ENCODE measurements around the gene PDXDC1. TPM values are rescaled to one million over a fixed set of nuclear protein-coding genes. Genes with fewer than 3 reads are reported as not detected.
"Not testable (repeated sequence)": the region's sequence is repeated elsewhere in the genome, so short reads cannot be mapped to it uniquely, and the experiment has no call there.

Gene PDXDC1
- total RNA-seq, 1 donor from 2014 or later = 69.1 TPM

DNA sequence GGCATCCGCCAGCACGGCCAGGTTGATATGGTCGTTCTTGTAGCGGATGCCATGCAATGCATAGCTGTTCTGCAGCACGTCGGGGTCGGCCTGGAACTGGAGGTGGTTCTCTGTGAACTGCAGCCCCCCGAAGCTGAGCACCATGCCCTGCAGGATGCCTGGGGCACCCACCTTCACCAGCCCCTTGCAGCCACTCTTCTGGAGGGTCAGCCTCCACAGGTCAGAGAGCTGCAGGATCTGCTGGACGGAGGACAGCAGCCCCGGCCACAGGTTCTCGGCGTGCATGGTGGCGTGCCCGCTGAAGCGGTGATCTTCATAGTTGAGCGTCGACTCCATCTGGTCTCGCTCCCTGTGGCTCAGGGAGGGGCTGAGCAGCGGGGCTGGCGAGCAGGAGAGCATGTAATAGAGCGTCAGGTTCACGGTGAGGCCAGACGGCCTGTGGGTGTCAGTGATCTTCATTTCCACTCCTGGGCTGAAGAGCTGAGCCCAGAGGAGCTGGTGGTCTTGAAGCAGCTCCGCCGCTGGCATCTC, 13.9 kb downstream of the PDXDC1 start:
- H4K20me1 ChIP-seq (ENCODE audit: low read depth); H3K4me1 ChIP-seq; DNase-seq (ENCODE audit: low spot score); H2AFZ ChIP-seq (replicated peaks); H3K4me2 ChIP-seq; H3K4me3 Mint-ChIP-seq; H3K9ac ChIP-seq; H3K36me3 ChIP-seq; H3K27ac Mint-ChIP-seq; H3K9me3 ChIP-seq (ENCODE audit: low read depth); H3K4me3 ChIP-seq; H3K4me1 Mint-ChIP-seq; H3K27me3 ChIP-seq; H3F3A ChIP-seq (ENCODE audit: low read depth); H3K27ac ChIP-seq: not testable (repeated sequence)
- Mint-ChIP-seq H3K36me3 (peaks cover 29% of the 10 kb centered on the region), H3K9me3 (peaks cover 18% of the 10 kb centered on the region), H3K27me3 (ENCODE audit: insufficient read depth, low read depth) (peaks cover 11% of the 10 kb centered on the region)
- H3K79me2 ChIP-seq (ENCODE audit: low read depth) = peaks cover 62% of the 10 kb centered on the region

DNA sequence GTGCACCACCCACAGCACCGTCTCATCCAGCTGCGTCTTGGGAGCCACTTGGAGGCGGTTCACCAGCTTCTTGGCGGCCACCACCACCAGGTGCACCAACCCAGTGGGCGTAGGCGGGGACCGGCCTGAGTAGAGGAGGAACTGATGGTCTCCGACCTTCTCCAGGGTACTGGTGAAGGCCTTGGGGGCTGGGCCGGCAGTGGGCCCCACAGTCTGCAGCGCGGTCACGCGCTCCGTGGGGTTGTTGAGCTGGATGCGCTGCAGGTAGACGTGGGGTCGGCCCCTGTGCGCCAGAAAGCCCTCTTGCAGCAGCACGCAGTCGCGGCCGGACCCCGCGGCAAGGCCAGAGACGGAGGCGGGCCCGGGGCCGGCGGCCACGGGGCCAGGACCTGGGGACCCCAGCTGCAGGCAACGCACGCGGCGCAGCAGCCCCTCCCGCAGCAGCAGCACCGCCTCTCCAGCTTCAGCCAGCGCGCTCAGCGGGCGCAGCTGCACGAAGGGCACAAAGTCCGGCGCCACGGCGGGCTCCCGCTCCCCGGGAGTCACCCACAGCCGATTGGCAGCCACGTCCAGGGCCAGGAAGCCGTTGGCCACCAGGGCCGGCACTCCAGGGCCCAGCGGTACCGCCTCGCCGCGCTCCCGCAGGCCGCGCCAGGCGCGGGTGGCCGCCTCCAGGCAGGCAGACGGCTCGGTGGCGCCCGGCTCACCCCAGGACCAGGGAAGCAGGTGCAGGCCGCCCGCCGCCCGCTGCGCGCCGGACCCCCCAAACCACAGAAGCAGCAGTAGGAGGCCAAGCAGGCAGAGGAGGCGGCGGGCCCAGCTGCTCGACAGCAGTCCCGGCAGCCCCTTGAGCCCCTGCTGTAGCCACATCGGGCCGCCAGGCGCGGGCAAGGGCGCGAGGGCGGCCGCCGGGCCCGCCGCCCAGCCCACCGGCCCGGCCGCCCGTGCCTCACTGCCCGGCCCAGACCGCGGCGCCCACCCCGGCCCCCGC, 14.8 kb downstream of the PDXDC1 start:
- H3K4me2 ChIP-seq; H3K27ac ChIP-seq; H4K20me1 ChIP-seq (ENCODE audit: low read depth); DNase-seq (ENCODE audit: low spot score); H3K27me3 Mint-ChIP-seq (ENCODE audit: insufficient read depth, low read depth); H3K27ac Mint-ChIP-seq; H3K36me3 ChIP-seq; H3K4me1 ChIP-seq; H3F3A ChIP-seq (ENCODE audit: low read depth); H3K27me3 ChIP-seq; H2AFZ ChIP-seq (replicated peaks); H3K4me3 Mint-ChIP-seq; H3K9me3 ChIP-seq (ENCODE audit: low read depth); H3K9ac ChIP-seq; H3K4me3 ChIP-seq; H3K4me1 Mint-ChIP-seq: not testable (repeated sequence)
- peaks cover 68% of the 10 kb centered on the region for H3K79me2 ChIP-seq (ENCODE audit: low read depth)
- H3K9me3 Mint-ChIP-seq = peaks cover 26% of the 10 kb centered on the region
- peaks cover 31% of the 10 kb centered on the region for H3K36me3 Mint-ChIP-seq

DNA sequence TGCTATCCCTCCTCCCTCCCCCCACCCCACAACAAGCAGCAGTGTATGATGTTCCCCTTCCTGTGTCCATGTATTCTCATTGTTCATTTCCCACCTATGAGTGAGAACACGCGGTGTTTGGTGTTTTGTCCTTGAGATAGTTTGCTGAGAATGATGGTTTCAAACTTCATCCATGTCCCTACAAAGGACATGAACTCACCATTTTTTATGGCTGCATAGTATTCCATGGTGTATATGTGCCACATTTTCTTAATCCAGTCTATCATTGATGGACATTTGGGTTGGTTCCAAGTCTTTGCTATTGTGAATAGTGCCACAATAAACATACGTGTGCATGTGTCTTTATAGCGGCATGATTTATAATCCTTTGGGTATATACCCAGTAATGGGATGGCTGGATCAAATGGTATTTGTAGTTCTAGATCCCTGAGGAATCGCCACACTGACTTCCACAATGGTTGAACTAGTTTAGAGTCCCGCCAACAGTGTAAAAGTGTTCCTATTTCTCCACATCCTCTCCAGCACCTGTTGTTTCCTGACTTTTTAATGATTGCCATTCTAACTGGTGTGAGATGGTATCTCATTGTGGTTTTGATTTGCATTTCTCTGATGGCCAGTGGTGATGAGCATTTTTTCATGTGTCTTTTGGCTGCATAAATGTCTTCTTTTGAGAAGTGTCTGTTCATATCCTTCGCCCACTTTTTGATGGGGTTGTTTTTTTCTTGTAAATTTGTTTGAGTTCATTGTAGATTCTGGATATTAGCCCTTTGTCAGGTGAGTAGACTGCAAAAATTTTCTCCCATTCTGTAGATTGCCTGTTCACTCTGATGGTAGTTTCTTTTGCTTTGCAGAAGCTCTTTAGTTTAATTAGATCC, 18.7 kb downstream of the PDXDC1 start:
- not testable (repeated sequence) for H4K20me1 ChIP-seq (ENCODE audit: low read depth); H3K27ac Mint-ChIP-seq; H3K4me3 ChIP-seq; H3K27me3 ChIP-seq; H3K27me3 Mint-ChIP-seq (ENCODE audit: insufficient read depth, low read depth); DNase-seq (ENCODE audit: low spot score); H2AFZ ChIP-seq (replicated peaks); H3K9ac ChIP-seq; H3K27ac ChIP-seq; H3K9me3 ChIP-seq (ENCODE audit: low read depth); H3K4me3 Mint-ChIP-seq; H3K4me1 Mint-ChIP-seq; H3K4me2 ChIP-seq; H3K36me3 ChIP-seq; H3K4me1 ChIP-seq; H3F3A ChIP-seq (ENCODE audit: low read depth)
- H3K36me3 Mint-ChIP-seq = peaks cover 30% of the 10 kb centered on the region
- peaks cover 32% of the 10 kb centered on the region for H3K9me3 Mint-ChIP-seq
- peaks cover 59% of the 10 kb centered on the region for H3K79me2 ChIP-seq (ENCODE audit: low read depth)

DNA sequence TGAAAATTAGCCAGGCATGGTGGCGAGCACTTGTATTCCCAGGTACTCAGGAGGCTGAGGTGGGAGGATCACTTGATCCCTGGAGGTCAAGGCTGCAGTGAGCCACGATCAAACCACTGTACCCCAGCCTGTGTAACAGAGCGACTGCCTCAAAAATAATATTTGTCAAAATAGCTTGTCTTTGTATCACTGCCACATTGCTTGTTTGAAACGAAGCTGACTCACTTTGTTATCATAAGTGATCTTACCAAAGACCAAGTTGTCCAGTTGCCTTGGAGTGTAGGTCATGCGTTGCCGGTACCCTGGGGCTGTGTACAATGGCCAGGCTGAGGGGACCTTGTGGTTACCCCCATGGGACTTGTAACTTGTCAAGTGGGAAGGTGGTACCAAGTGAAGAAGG, 21.9 kb downstream of the PDXDC1 start:
- H3K4me1 Mint-ChIP-seq; H3K27ac Mint-ChIP-seq; H3K4me3 ChIP-seq; DNase-seq (ENCODE audit: low spot score); H3K36me3 ChIP-seq; H3K4me2 ChIP-seq; H3K4me1 ChIP-seq; H2AFZ ChIP-seq (replicated peaks); H3K27me3 Mint-ChIP-seq (ENCODE audit: insufficient read depth, low read depth); H3K27me3 ChIP-seq; H4K20me1 ChIP-seq (ENCODE audit: low read depth); H3K4me3 Mint-ChIP-seq; H3K9me3 ChIP-seq (ENCODE audit: low read depth); H3F3A ChIP-seq (ENCODE audit: low read depth); H3K27ac ChIP-seq; H3K9ac ChIP-seq: not testable (repeated sequence)
- Mint-ChIP-seq H3K36me3 (peaks cover 19% of the 10 kb centered on the region), H3K9me3 (peaks cover 24% of the 10 kb centered on the region)
- H3K79me2 ChIP-seq (ENCODE audit: low read depth) = peaks cover 47% of the 10 kb centered on the region

DNA sequence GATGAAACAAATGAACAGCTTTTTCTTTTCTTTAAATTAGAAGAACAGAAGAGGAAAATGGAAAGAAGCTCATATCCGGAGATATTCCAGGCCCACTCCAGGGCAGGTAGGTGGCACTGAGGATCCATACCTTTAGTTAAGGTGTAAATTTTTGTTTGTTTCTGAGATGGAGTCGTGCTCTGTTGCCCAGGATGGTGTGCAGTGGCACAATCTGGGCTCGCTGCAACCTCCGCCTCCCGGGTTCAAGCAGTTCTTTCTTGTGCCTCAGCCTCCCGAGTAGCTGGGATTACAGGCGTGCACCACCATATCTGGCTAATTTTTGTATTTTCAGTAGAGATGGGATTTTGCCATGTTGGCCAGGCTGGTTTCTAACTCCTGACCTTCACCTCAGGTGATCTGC, 23.5 kb downstream of the PDXDC1 start:
- not testable (repeated sequence) for DNase-seq (ENCODE audit: low spot score); H3K4me1 Mint-ChIP-seq; H3K4me3 Mint-ChIP-seq; H2AFZ ChIP-seq (replicated peaks); H3K4me3 ChIP-seq; H3K4me1 ChIP-seq; H3K9ac ChIP-seq; H3K27me3 Mint-ChIP-seq (ENCODE audit: insufficient read depth, low read depth); H3K9me3 ChIP-seq (ENCODE audit: low read depth); H3K4me2 ChIP-seq; H3K27ac Mint-ChIP-seq; H3K36me3 ChIP-seq; H4K20me1 ChIP-seq (ENCODE audit: low read depth); H3K27ac ChIP-seq; H3K27me3 ChIP-seq; H3F3A ChIP-seq (ENCODE audit: low read depth)
- peaks cover 16% of the 10 kb centered on the region for H3K9me3 Mint-ChIP-seq
- peaks cover 32% of the 10 kb centered on the region for H3K79me2 ChIP-seq (ENCODE audit: low read depth)
- H3K36me3 Mint-ChIP-seq = peaks cover 11% of the 10 kb centered on the region

DNA sequence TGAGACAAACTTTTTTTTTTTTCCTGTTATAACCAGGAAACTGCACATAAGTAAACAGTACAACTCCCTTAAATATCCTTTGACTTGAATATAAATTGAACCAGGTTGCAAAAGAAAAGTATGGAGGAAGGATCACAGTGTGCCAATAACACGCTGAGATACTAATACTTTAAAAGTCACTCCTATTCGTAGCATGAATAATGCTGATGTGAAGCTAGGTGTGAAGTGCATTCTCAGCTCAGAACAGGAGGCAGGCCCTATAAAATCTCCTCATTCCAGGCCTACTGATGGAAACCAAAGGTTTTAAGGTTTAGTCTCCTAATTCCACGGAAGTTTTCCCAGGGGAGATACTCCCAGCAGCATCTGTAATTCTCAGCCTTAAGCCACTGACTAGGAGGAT, 25.0 kb downstream of the PDXDC1 start:
- not testable (repeated sequence) for H3K4me2 ChIP-seq; H3K27ac ChIP-seq; H3K27ac Mint-ChIP-seq; H3K4me1 ChIP-seq; H2AFZ ChIP-seq (replicated peaks); H3K36me3 ChIP-seq; H3K4me3 Mint-ChIP-seq; H3K27me3 Mint-ChIP-seq (ENCODE audit: insufficient read depth, low read depth); H3K4me3 ChIP-seq; H3K9ac ChIP-seq; H4K20me1 ChIP-seq (ENCODE audit: low read depth); DNase-seq (ENCODE audit: low spot score); H3K9me3 Mint-ChIP-seq; H3K4me1 Mint-ChIP-seq; H3K27me3 ChIP-seq; H3K9me3 ChIP-seq (ENCODE audit: low read depth); H3F3A ChIP-seq (ENCODE audit: low read depth)
- peaks cover 10% of the 10 kb centered on the region for H3K36me3 Mint-ChIP-seq
- peaks cover 18% of the 10 kb centered on the region for H3K79me2 ChIP-seq (ENCODE audit: low read depth)

DNA sequence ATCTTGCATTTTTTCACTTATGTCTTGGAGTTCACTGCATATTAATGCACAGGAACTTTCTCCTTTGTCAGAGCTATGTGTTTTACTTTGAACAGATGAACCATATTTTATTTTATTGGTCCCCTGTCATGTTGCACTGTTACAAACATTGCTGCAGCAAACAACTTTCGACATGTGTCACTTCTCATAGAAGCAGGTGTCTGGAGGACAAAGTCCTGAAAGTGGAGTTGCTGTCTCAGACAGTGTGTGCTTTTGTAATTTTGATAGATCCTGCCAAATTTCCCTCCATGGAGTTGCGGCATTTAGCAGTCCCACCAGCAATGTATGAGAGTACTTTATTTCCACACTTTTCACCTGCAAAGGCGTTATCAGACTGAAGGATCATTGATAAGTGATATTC, 27.6 kb downstream of the PDXDC1 start:
- not testable (repeated sequence) for H3K36me3 ChIP-seq; H3K27me3 ChIP-seq; H3K4me1 ChIP-seq; H3K9me3 Mint-ChIP-seq; H2AFZ ChIP-seq (replicated peaks); H3K27me3 Mint-ChIP-seq (ENCODE audit: insufficient read depth, low read depth); H3K79me2 ChIP-seq (ENCODE audit: low read depth); H3K9ac ChIP-seq; H3K9me3 ChIP-seq (ENCODE audit: low read depth); H3K4me3 Mint-ChIP-seq; H3F3A ChIP-seq (ENCODE audit: low read depth); H3K27ac ChIP-seq; DNase-seq (ENCODE audit: low spot score); H4K20me1 ChIP-seq (ENCODE audit: low read depth); H3K4me3 ChIP-seq; H3K4me2 ChIP-seq; H3K4me1 Mint-ChIP-seq; H3K27ac Mint-ChIP-seq
- peaks cover 16% of the 10 kb centered on the region for H3K36me3 Mint-ChIP-seq

Measured in neural progenitor cell (in vitro differentiated cells).